ENCODE measurements around the gene COL23A1.

DNA sequence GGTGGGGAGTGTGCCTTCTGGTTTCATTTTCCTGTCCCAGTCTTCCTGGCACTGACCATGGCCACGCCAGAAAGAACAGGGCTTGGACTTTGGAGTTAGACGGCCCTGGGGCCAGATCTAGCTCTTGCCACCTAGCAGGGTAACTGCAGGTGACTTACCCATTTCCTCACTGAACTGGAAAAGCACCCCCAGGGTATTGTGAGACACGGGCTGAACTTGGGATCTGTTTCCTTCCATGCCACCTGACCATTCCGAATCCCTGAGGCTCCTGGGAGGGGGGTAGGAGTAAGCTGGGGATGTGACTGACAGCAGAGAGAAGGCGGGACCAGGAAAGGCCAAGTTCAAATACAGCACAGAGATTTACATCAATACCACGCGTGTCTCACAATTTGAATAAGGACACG is 376.4 kb downstream of the COL23A1 start:
- TF ChIP-seq GATA1 (IDR thresholded peaks at IDR 0.05; ENCODE audit: low read depth, low read length) = no peak
- no peak for TF ChIP-seq POLR2A (IDR thresholded peaks at IDR 0.05; ENCODE audit: low read length)
